GOT3 (cell line): ENCODE data around the gene SLF2.
"Not testable (repeated sequence)": the region's sequence is repeated elsewhere in the genome, so short reads cannot be mapped to it uniquely, and the experiment has no call there.

Source experiments
- DNase-seq: peaks from one replicate; lab custom pipeline; 2025; ENCODE audit warnings: mixed read lengths; lab: John Stamatoyannopoulos, UW

Gene SLF2

GRCh38 chr10:100963826-100964225 lies 51.1 kb downstream of the SLF2 start:
- no peak for DNase-seq

- DNase-seq, result no peak
These were observed 53.1 kb downstream of the SLF2 start for GRCh38 chr10:100965820-100966219.

- no peak for DNase-seq
These were observed 54.1 kb downstream of the SLF2 start for GRCh38 chr10:100966887-100967286.

GRCh38 chr10:100967332-100967731 lies 54.6 kb downstream of the SLF2 start:
- no peak for DNase-seq

- no peak for DNase-seq
These were observed 55.4 kb downstream of the SLF2 start for GRCh38 chr10:100968062-100968736.

- DNase-seq, result no peak
These were observed 56.1 kb downstream of the SLF2 start for GRCh38 chr10:100968863-100969186.

- DNase-seq, result no peak
These were observed 56.7 kb downstream of the SLF2 start, which contains the start of gene SEMA4G for GRCh38 chr10:100969187-100970075. SEMA4G (plus strand) TSS chr10:100969504; CDS start chr10:100972913, 3,409 bp downstream.

- DNase-seq, result no peak
These were observed 57.5 kb downstream of the SLF2 start for GRCh38 chr10:100970076-100970913.

- no peak for DNase-seq
These were observed 58.4 kb downstream of the SLF2 start for GRCh38 chr10:100970914-100971811.

- no peak for DNase-seq
These were observed 59.5 kb downstream of the SLF2 start for GRCh38 chr10:100972115-100972903.

- no peak for DNase-seq
These were observed 60.3 kb downstream of the SLF2 start for GRCh38 chr10:100972904-100973535.

GRCh38 chr10:100975397-100975796 lies 62.6 kb downstream of the SLF2 start:
- DNase-seq, result not testable (repeated sequence)

- no peak for DNase-seq
These were observed 64.1 kb downstream of the SLF2 start for GRCh38 chr10:100976906-100977305.

- DNase-seq, result no peak
These were observed 64.7 kb downstream of the SLF2 start for GRCh38 chr10:100977436-100977835.

- DNase-seq, result no peak
These were observed 65.5 kb downstream of the SLF2 start for GRCh38 chr10:100978121-100978900.

GRCh38 chr10:100978901-100979195 lies 66.1 kb downstream of the SLF2 start:
- DNase-seq, result no peak

- DNase-seq, result no peak
These were observed 67.1 kb downstream of the SLF2 start for GRCh38 chr10:100979791-100980272.

GRCh38 chr10:100980311-100980710 lies 67.5 kb downstream of the SLF2 start:
- no peak for DNase-seq

GRCh38 chr10:100980711-100981110 lies 67.9 kb downstream of the SLF2 start:
- DNase-seq, result no peak
